ENCODE results near the gene RAP1A. TPM values are rescaled to one million over a fixed set of nuclear protein-coding genes. Genes with fewer than 3 reads are reported as not detected.
"Not testable (repeated sequence)": the region's sequence is repeated elsewhere in the genome, so short reads cannot be mapped to it uniquely, and the experiment has no call there.

RAP1A gene
- total RNA-seq, 1 donor from 2014 or later: 114 TPM

GRCh38 chr1:111595807-111596206 is 23.8 kb upstream of the RAP1A start:
- intact Hi-C loops (cut with DNase I): no loop called here
- DNase-seq (ENCODE audit: low spot score): no peak

- intact Hi-C loops (cut with DNase I): no loop called here
- DNase-seq (ENCODE audit: low spot score): no peak
Observed at GRCh38 chr1:111596499-111596898, 23.1 kb upstream of the RAP1A start.

GRCh38 chr1:111597426-111597825 is 22.2 kb upstream of the RAP1A start:
- DNase-seq (ENCODE audit: low spot score): no peak
- intact Hi-C loops (cut with DNase I): no loop called here

GRCh38 chr1:111598544-111598943 is 21.0 kb upstream of the RAP1A start:
- intact Hi-C loops (cut with DNase I): no loop called here
- DNase-seq (ENCODE audit: low spot score): no peak

GRCh38 chr1:111599781-111600693 is 19.6 kb upstream of the RAP1A start:
- intact Hi-C loops (cut with DNase I): no loop called here
- DNase-seq (ENCODE audit: low spot score): no peak

- DNase-seq (ENCODE audit: low spot score): no peak
- intact Hi-C loops (cut with DNase I): no loop called here
Observed at GRCh38 chr1:111600886-111601386, 18.7 kb upstream of the RAP1A start.

- intact Hi-C loops (cut with DNase I): no loop called here
- DNase-seq (ENCODE audit: low spot score): no peak
Observed at GRCh38 chr1:111602302-111602701, 17.3 kb upstream of the RAP1A start.

- DNase-seq (ENCODE audit: low spot score): no peak
- intact Hi-C loops (cut with DNase I): no loop called here
Observed at GRCh38 chr1:111602974-111603373, 16.6 kb upstream of the RAP1A start.

GRCh38 chr1:111603979-111604378 is 15.6 kb upstream of the RAP1A start:
- intact Hi-C loops (cut with DNase I): no loop called here
- DNase-seq (ENCODE audit: low spot score): no peak

GRCh38 chr1:111604931-111605330 is 14.7 kb upstream of the RAP1A start:
- intact Hi-C loops (cut with DNase I): no loop called here

GRCh38 chr1:111605576-111605975 is 14.0 kb upstream of the RAP1A start:
- intact Hi-C loops (cut with DNase I): no loop called here
- no peak for DNase-seq (ENCODE audit: low spot score)

More at GRCh38 chr1:111604931-111605330, 14.7 kb upstream of the RAP1A start:
- no peak for DNase-seq (ENCODE audit: low spot score)

GRCh38 chr1:111606457-111607215 is 13.0 kb upstream of the RAP1A start:
- intact Hi-C loops (cut with DNase I); DNase-seq (ENCODE audit: low spot score): not testable (repeated sequence)

GRCh38 chr1:111608528-111608927 is 11.1 kb upstream of the RAP1A start:
- intact Hi-C loops (cut with DNase I); DNase-seq (ENCODE audit: low spot score): not testable (repeated sequence)

- no peak for DNase-seq (ENCODE audit: low spot score)
- intact Hi-C loops (cut with DNase I): no loop called here
Observed at GRCh38 chr1:111611986-111612385, 7.6 kb upstream of the RAP1A start.

GRCh38 chr1:111615870-111616715 is 3.5 kb upstream of the RAP1A start:
- intact Hi-C loops (cut with DNase I): no loop called here
- no peak for DNase-seq (ENCODE audit: low spot score)

- intact Hi-C loops (cut with DNase I): no loop called here
- DNase-seq (ENCODE audit: low spot score): no peak
Observed at GRCh38 chr1:111618081-111618480, 1.5 kb upstream of the RAP1A start.

GRCh38 chr1:111618961-111619634 is 491 bp upstream of the RAP1A start:
- DNase-seq (ENCODE audit: low spot score): no peak
- intact Hi-C loops (cut with DNase I): no loop called here

GRCh38 chr1:111620441-111620971 is 917 bp downstream of the RAP1A start:
- no peak for DNase-seq (ENCODE audit: low spot score)
- intact Hi-C loops (cut with DNase I): loop anchor here (1.0 to 10.0 kb wide), 3 partner anchors 28 to 117 kb away; partner anchors contain the start of gene INKA2

- intact Hi-C loops (cut with DNase I): loop anchor here (5.0 to 10.0 kb wide), 2 partner anchors 106 to 116 kb away; partner anchors contain the start of gene INKA2
- DNase-seq (ENCODE audit: low spot score): no peak
Observed at GRCh38 chr1:111621050-111621449, 1.5 kb downstream of the RAP1A start.

Measured in cardiac septum (tissue), 1 donor.